OCI-LY7 (cell line): ENCODE data around the gene PIM3.
A peak's percentile ranks its signal among the peaks of the same experiment; 100 is the strongest.

Source experiments
- CTCF ChIP-seq: fragments of 200-600 bp; sonication (generic); conservative IDR thresholded peaks from 2 replicates; pipeline ENCODE4 v1.5.1; 2014; ENCODE audit warnings: mild to moderate bottlenecking, antibody characterized with exemption, low read length, moderate library complexity, mixed read lengths
- EZH2phosphoT487 ChIP-seq: fragments of 200-600 bp; sonication (generic); IDR thresholded peaks from 2 replicates; pipeline ENCODE4 v1.6.1; 2018; ENCODE audit warnings: low read depth, borderline replicate concordance, mild to moderate bottlenecking, mixed run types, antibody characterized with exemption, low read length, moderate library complexity, mixed read lengths

- peak; percentile 90 for TF ChIP-seq CTCF
- no peak for TF ChIP-seq EZH2phosphoT487
Measured at GRCh38 chr22:49930596-49931412, 29.8 kb upstream of the PIM3 start.
